HG03558 (cell line): ENCODE results near the gene SPCS1.
A peak's percentile ranks its signal among the peaks of the same experiment; 100 is the strongest.
"Not testable (repeated sequence)": the region's sequence is repeated elsewhere in the genome, so short reads cannot be mapped to it uniquely, and the experiment has no call there.

Experiments
- ATAC-seq: cut with Tn5 transposase; IDR thresholded peaks from one replicate; pipeline ENCODE4 v1.9.1; 2021; ENCODE audit warnings: moderate number of reproducible peaks; ENCODE audit not compliant: unreplicated experiment; ENCODE audit errors: extremely low read depth

Gene SPCS1

GRCh38 chr3:52705688-52706686, at the start of gene SPCS1, which contains the start of gene GLT8D1:
Gene SPCS1 (plus strand): TSS chr3:52706106. CDS start chr3:52706247, 141 bp downstream.
Gene GLT8D1 (minus strand): TSS chr3:52705791. CDS start chr3:52700460, 5,331 bp downstream.
- peak; percentile 51 for ATAC-seq

- no peak for ATAC-seq
Measured at GRCh38 chr3:52660046-52660445, 45.9 kb upstream of the SPCS1 start.

- no peak for ATAC-seq
Measured at GRCh38 chr3:52663098-52663497, 42.8 kb upstream of the SPCS1 start.

- peak; percentile 41 for ATAC-seq
Measured at GRCh38 chr3:52670621-52671521, 35.0 kb upstream of the SPCS1 start.

GRCh38 chr3:52671676-52672075, 34.2 kb upstream of the SPCS1 start:
- ATAC-seq = no peak

- not testable (repeated sequence) for ATAC-seq
Measured at GRCh38 chr3:52676201-52676600, 29.7 kb upstream of the SPCS1 start.

- no peak for ATAC-seq
Measured at GRCh38 chr3:52678265-52679198, 27.4 kb upstream of the SPCS1 start.

GRCh38 chr3:52679199-52679538, 26.7 kb upstream of the SPCS1 start:
- ATAC-seq = no peak

GRCh38 chr3:52679811-52680210, 26.1 kb upstream of the SPCS1 start:
- no peak for ATAC-seq

GRCh38 chr3:52681596-52681995, 24.3 kb upstream of the SPCS1 start:
- no peak for ATAC-seq

- no peak for ATAC-seq
Measured at GRCh38 chr3:52682016-52682415, 23.9 kb upstream of the SPCS1 start.

- no peak for ATAC-seq
Measured at GRCh38 chr3:52683611-52684010, 22.3 kb upstream of the SPCS1 start.

GRCh38 chr3:52684184-52684583, 21.7 kb upstream of the SPCS1 start:
- ATAC-seq = no peak

- peak; percentile 40 for ATAC-seq
Measured at GRCh38 chr3:52685285-52685708, 20.6 kb upstream of the SPCS1 start.

GRCh38 chr3:52685709-52686691, 19.9 kb upstream of the SPCS1 start, which contains the start of the genes GNL3 and PBRM1:
Gene GNL3 (plus strand): TSS chr3:52686032. CDS start chr3:52686093, 61 bp downstream.
Gene PBRM1 (minus strand): TSS chr3:52685913.
- ATAC-seq = peak; percentile 50

GRCh38 chr3:52688266-52688665, 17.6 kb upstream of the SPCS1 start:
- ATAC-seq = no peak

- no peak for ATAC-seq
Measured at GRCh38 chr3:52689151-52689550, 16.8 kb upstream of the SPCS1 start.

- ATAC-seq = no peak
Measured at GRCh38 chr3:52690560-52690959, 15.3 kb upstream of the SPCS1 start.
